BJ (cell line): ENCODE measurements around the gene WDR7. TPM values are rescaled to one million over a fixed set of nuclear protein-coding genes. Genes with fewer than 3 reads are reported as not detected.

Experiments used
- CTCF ChIA-PET: fragments of 350-600 bp; formaldehyde crosslinking; extraction: SDS; loops from one replicate; lab custom pipeline; 2021; ENCODE audit warnings: antibody characterized with exemption, inconsistent platforms; lab: Yijun Ruan, JAX
- POLR2A ChIA-PET: fragments of 300-600 bp; sonication (Branson Sonifier 250); formaldehyde crosslinking; extraction: SDS; loops from one replicate; lab custom pipeline; 2021; ENCODE audit warnings: antibody characterized with exemption; lab: Charles Lee
- DNase-seq: peaks from one replicate; pipeline ENCODE4 v3.0.0-alpha.2; 2011; ENCODE audit warnings: low read depth
- H3K27me3 ChIP-seq: 2 replicates; pipeline ENCODE4 v1.6.0; 2011; ENCODE audit warnings: low read length; ENCODE audit not compliant: control insufficient read depth, insufficient read depth
- H3K36me3 ChIP-seq: 2 replicates; pipeline ENCODE4 v1.5.1; 2011; ENCODE audit warnings: low read length; ENCODE audit not compliant: control insufficient read depth, insufficient read depth
- H3K4me3 ChIP-seq: 2 replicates; pipeline ENCODE4 v1.5.1; 2011; ENCODE audit warnings: low read depth, mild to moderate bottlenecking, control low read depth, low read length
- polyA plus RNA-seq: library from polyadenylated mRNA; depleted of rRNA; stranded (reverse); fragments of >200 nt; gene quantifications from 2 replicates; pipeline ENCODE4 v1.2.3, GENCODE V29; 2011
- TF ChIP-seq, protein P1 (sequence below): IDR thresholded peaks from 2 replicates; pipeline ENCODE4 v1.5.1; 2011; ENCODE audit warnings: low read depth, mild to moderate bottlenecking, control low read depth, inconsistent platforms, low read length, moderate library complexity; ENCODE audit not compliant: insufficient read depth

Gene WDR7
- polyA plus RNA-seq, 1 experiment, result 9.7 TPM

DNA sequence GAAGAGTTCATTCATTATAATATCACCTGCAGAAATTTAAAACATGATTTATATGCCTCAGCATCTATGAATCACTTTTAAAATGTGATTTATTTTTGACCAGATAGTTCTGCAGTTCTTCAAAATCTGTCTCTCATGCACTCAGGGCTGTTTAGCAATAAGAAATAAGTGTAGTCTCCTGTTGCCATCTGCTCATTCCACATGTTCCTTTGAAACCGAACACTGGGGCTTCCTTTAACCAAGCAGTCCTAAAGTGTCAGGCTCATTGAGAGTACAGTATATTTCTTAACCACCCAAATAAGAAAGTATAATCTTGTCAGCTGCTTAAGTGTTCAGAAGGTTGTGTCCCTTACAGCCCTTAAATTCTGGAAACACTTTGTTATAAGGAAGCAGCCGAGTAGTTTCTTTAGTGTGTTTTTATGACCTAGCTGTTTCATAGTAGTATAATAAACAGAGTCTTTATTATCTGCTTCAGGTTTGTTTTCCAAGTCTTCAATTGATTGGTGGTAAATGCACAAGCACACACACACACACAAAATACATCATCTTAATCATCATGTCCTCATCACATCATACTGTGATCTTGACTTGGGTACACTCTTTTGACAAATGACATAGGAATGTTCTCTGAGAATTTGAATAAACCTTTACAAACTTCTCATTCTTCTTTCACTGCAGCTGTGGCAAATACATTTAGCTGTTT is 10.4 kb downstream of the WDR7 start:
- TF ChIP-seq, protein P1, sequence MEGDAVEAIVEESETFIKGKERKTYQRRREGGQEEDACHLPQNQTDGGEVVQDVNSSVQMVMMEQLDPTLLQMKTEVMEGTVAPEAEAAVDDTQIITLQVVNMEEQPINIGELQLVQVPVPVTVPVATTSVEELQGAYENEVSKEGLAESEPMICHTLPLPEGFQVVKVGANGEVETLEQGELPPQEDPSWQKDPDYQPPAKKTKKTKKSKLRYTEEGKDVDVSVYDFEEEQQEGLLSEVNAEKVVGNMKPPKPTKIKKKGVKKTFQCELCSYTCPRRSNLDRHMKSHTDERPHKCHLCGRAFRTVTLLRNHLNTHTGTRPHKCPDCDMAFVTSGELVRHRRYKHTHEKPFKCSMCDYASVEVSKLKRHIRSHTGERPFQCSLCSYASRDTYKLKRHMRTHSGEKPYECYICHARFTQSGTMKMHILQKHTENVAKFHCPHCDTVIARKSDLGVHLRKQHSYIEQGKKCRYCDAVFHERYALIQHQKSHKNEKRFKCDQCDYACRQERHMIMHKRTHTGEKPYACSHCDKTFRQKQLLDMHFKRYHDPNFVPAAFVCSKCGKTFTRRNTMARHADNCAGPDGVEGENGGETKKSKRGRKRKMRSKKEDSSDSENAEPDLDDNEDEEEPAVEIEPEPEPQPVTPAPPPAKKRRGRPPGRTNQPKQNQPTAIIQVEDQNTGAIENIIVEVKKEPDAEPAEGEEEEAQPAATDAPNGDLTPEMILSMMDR, result no peak
- no peak for DNase-seq
- 0 out of 2 replicates have a peak, but pooled peaks cover 1% of the 10 kb centered on the region for H3K36me3 ChIP-seq
- no peak overlapping the region for H3K4me3 ChIP-seq
- POLR2A ChIA-PET, result no interaction called here
- no peaks in the 10 kb centered on the region for H3K27me3 ChIP-seq
- CTCF ChIA-PET, result interaction anchor here (1.0 to 1.9 kb wide), 4 partner anchors 10 to 46 kb away, joined by 3 to 5 read pairs (median 4); partner anchors contain the start of gene WDR7

DNA sequence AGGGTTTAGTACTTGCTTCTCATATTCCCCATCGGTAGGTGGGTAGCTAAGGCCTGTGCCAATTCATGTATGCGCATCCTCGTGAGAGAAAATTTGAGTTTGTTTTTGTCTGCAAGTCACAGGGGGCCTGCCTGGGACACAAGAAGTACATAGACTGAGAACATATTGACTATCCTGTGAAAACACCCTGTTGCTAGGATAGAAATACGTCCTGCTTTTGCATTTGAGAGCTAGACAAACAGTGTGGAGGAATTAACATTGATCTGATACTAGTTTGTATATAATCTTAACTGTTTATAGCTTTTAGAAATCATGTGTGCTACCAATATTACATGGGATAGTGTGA is 10.9 kb downstream of the WDR7 start:
- no peak for DNase-seq
- 0 out of 2 replicates have a peak, but pooled peaks cover 1% of the 10 kb centered on the region for H3K36me3 ChIP-seq
- ChIA-PET POLR2A (no interaction called here), CTCF (interaction anchor here (1.0 to 1.9 kb wide), 4 partner anchors 11 to 45 kb away, joined by 3 to 5 read pairs (median 4); partner anchors contain the start of gene WDR7)
- TF ChIP-seq, protein P1, result no peak
- no peak overlapping the region for H3K4me3 ChIP-seq
- H3K27me3 ChIP-seq, result no peaks in the 10 kb centered on the region

DNA sequence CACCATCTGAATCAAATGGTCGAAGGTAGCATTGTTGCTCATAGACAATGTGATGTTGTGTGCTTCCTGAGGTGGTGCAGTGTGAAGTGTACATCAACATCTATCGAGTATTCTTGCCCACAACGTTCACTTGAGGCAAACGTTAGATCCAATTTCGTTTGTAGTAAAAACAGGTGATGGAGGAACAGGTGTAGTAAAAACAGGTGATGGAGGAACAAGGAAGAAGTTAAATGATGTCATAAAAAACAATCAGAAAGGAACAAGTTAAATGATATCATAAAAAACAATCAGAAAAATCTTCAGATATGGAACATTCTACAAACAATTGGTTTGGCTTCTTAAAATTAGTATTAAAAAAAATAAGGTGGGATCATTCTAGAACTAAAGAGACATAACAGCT is 11.3 kb downstream of the WDR7 start:
- H3K36me3 ChIP-seq, result 0 out of 2 replicates have a peak, but pooled peaks cover 1% of the 10 kb centered on the region
- CTCF ChIA-PET, result interaction anchor here (0.5 to 1.9 kb wide), 4 partner anchors 21 to 230 kb away, joined by 3 to 4 read pairs (median 3); no protein-coding TSS in a partner anchor
- no peak for DNase-seq
- POLR2A ChIA-PET, result no interaction called here
- H3K27me3 ChIP-seq, result no peaks in the 10 kb centered on the region
- TF ChIP-seq, protein P1, result no peak
- H3K4me3 ChIP-seq, result no peak overlapping the region

DNA sequence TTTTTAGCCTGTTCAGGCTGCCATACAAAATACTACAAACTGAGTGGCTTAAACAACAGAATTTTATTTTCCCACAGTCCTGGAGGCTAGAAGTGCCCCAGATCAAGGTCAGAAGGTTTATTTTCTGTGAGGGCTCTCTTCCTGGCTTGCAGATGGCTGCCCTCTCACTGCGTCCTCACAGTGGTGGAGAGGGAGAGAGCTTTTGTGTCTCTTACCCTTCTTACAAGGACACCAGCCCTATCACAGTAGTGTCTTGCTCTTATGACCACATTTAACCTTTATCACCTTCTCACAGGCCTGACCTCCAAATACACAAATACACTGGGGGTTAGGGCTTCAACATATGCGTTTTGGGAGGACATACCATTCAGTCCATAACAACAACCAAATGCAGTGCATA is 11.7 kb downstream of the WDR7 start:
- POLR2A ChIA-PET, result no interaction called here
- DNase-seq, result no peak
- CTCF ChIA-PET, result interaction anchor here (0.5 to 1.9 kb wide), 2 partner anchors 23 to 229 kb away, joined by 3 to 4 read pairs; no protein-coding TSS in a partner anchor
- H3K4me3 ChIP-seq, result no peak overlapping the region
- H3K27me3 ChIP-seq, result no peaks in the 10 kb centered on the region
- 0 out of 2 replicates have a peak, but pooled peaks cover 1% of the 10 kb centered on the region for H3K36me3 ChIP-seq
- TF ChIP-seq, protein P1, result no peak

DNA sequence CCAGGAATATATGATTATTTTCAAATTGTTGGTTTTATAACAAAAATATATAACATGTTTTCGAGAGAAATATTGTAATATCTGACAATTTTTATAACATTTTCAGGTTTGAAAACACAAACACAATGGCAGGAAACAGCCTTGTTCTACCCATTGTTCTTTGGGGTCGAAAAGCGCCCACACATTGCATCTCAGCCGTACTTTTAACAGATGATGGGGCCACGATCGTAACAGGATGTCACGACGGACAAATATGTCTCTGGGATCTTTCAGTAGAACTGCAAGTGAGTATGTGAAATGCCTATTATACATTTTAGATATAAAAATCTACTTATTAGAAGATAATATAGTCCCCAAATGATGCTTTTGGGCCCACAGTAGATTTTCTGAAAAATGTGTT is 21.2 kb downstream of the WDR7 start:
- CTCF ChIA-PET, result no interaction called here
- DNase-seq, result no peak
- Histone ChIP-seq H3K27me3 (no peaks in the 10 kb centered on the region), H3K36me3 (no peaks in the 10 kb centered on the region), H3K4me3 (no peak overlapping the region)
- POLR2A ChIA-PET, result no interaction called here
- TF ChIP-seq, protein P1, result no peak
